HAP-1 (cell line): Measurements from ENCODE around the gene IL6ST.
"Not testable (repeated sequence)": the region's sequence is repeated elsewhere in the genome, so short reads cannot be mapped to it uniquely, and the experiment has no call there.

Source experiments
- DNase-seq, 2 experiments: peaks; one replicate each; pipeline ENCODE4 v3.0.0-alpha.2; 2016 to 2020; ENCODE audit warnings: low spot score in 2 of 2
- H3K27me3 ChIP-seq: fragments of 250-450 bp; sonication (Bioruptor Pico); 2 replicates; pipeline ENCODE4 v1.5.1; 2020; ENCODE audit warnings: low read depth, mild to moderate bottlenecking, moderate library complexity
- H3K36me3 ChIP-seq: fragments of 250-450 bp; sonication (Bioruptor Pico); replicated peaks from 2 replicates; pipeline ENCODE4 v1.5.1; 2020; ENCODE audit warnings: mild to moderate bottlenecking
- H3K4me1 ChIP-seq: fragments of 250-450 bp; sonication (Bioruptor Pico); 2 replicates; pipeline ENCODE4 v1.5.1; 2020; ENCODE audit warnings: mild to moderate bottlenecking
- H3K4me3 ChIP-seq: fragments of 250-450 bp; sonication (Bioruptor Pico); 2 replicates; pipeline ENCODE4 v1.5.1; 2020; ENCODE audit warnings: mild to moderate bottlenecking, moderate library complexity
- H3K9me3 ChIP-seq: fragments of 250-450 bp; sonication (Bioruptor Pico); 2 replicates; pipeline ENCODE4 v1.5.1; 2020; ENCODE audit warnings: mild to moderate bottlenecking, moderate library complexity
- in situ Hi-C: fragments of 300-500 bp; cut with MboI; formaldehyde crosslinking; loops from 3 replicates; pipeline ENCODE4 v1.14.3; 2020; ENCODE audit warnings: low sequenced_read_pairs, inconsistent platforms, mixed read lengths

IL6ST gene

GRCh38 chr5:56018832-56019231 lies 24.1 kb upstream of the IL6ST start:
- Histone ChIP-seq H3K4me1 (no peaks in the 10 kb centered on the region), H3K36me3 (no peaks in the 10 kb centered on the region), H3K4me3 (no peak overlapping the region), H3K9me3 (no peaks in the 10 kb centered on the region), H3K27me3 (no peaks in the 10 kb centered on the region)
- in situ Hi-C loops: no loop called here
- no peak for DNase-seq

GRCh38 chr5:56014701-56015100 lies 19.9 kb upstream of the IL6ST start:
- DNase-seq, H3K36me3 ChIP-seq, H3K27me3 ChIP-seq, H3K4me1 ChIP-seq, H3K4me3 ChIP-seq, in situ Hi-C loops, H3K9me3 ChIP-seq: not testable (repeated sequence)

- in situ Hi-C loops, H3K4me3 ChIP-seq, H3K4me1 ChIP-seq, DNase-seq, H3K9me3 ChIP-seq, H3K27me3 ChIP-seq, H3K36me3 ChIP-seq: not testable (repeated sequence)
Observed at GRCh38 chr5:56013939-56014338, 19.2 kb upstream of the IL6ST start.

- H3K4me1 ChIP-seq: no peaks in the 10 kb centered on the region
- in situ Hi-C loops: no loop called here
Observed at GRCh38 chr5:56012281-56012963, 17.7 kb upstream of the IL6ST start.

GRCh38 chr5:56011835-56012234 lies 17.1 kb upstream of the IL6ST start:
- in situ Hi-C loops: no loop called here
- no peak for DNase-seq
- Histone ChIP-seq H3K36me3 (no peaks in the 10 kb centered on the region), H3K27me3 (no peaks in the 10 kb centered on the region), H3K4me3 (no peak overlapping the region), H3K4me1 (no peaks in the 10 kb centered on the region), H3K9me3 (no peaks in the 10 kb centered on the region)

More at GRCh38 chr5:56012281-56012963, 17.7 kb upstream of the IL6ST start:
- no peaks in the 10 kb centered on the region for H3K27me3 ChIP-seq
- no peak overlapping the region for H3K4me3 ChIP-seq
- no peaks in the 10 kb centered on the region for H3K36me3 ChIP-seq
- no peak for DNase-seq
- H3K9me3 ChIP-seq: no peaks in the 10 kb centered on the region

GRCh38 chr5:56010431-56010830 lies 15.7 kb upstream of the IL6ST start:
- in situ Hi-C loops: no loop called here
- H3K4me3 ChIP-seq: no peak overlapping the region
- no peaks in the 10 kb centered on the region for H3K4me1 ChIP-seq
- H3K9me3 ChIP-seq: no peaks in the 10 kb centered on the region
- no peak for DNase-seq
- no peaks in the 10 kb centered on the region for H3K27me3 ChIP-seq
- no peaks in the 10 kb centered on the region for H3K36me3 ChIP-seq

- Histone ChIP-seq H3K36me3 (no peaks in the 10 kb centered on the region), H3K27me3 (no peaks in the 10 kb centered on the region), H3K4me1 (no peaks in the 10 kb centered on the region), H3K9me3 (no peaks in the 10 kb centered on the region), H3K4me3 (no peak overlapping the region)
- DNase-seq: no peak
- in situ Hi-C loops: no loop called here
Observed at GRCh38 chr5:56006600-56006999, 11.8 kb upstream of the IL6ST start.

- in situ Hi-C loops: no loop called here
- Histone ChIP-seq H3K4me1 (no peaks in the 10 kb centered on the region), H3K27me3 (no peaks in the 10 kb centered on the region), H3K36me3 (no peaks in the 10 kb centered on the region), H3K4me3 (no peak overlapping the region), H3K9me3 (no peaks in the 10 kb centered on the region)
- DNase-seq: no peak
Observed at GRCh38 chr5:56006094-56006493, 11.3 kb upstream of the IL6ST start.

- H3K27me3 ChIP-seq: no peaks in the 10 kb centered on the region
- H3K4me3 ChIP-seq: no peak overlapping the region
- in situ Hi-C loops: no loop called here
- H3K36me3 ChIP-seq: no peaks in the 10 kb centered on the region
- H3K9me3 ChIP-seq: no peaks in the 10 kb centered on the region
- no peak for DNase-seq
- no peaks in the 10 kb centered on the region for H3K4me1 ChIP-seq
Observed at GRCh38 chr5:56004874-56005273, 10.1 kb upstream of the IL6ST start.

- DNase-seq: no peak
Observed at GRCh38 chr5:56003679-56004078, 8.9 kb upstream of the IL6ST start.

GRCh38 chr5:56003179-56003578 lies 8.4 kb upstream of the IL6ST start:
- in situ Hi-C loops: no loop called here
- Histone ChIP-seq H3K27me3 (no peaks in the 10 kb centered on the region), H3K4me3 (no peak overlapping the region), H3K4me1 (no peaks in the 10 kb centered on the region), H3K36me3 (no peaks in the 10 kb centered on the region), H3K9me3 (no peaks in the 10 kb centered on the region)
- DNase-seq: no peak

More at GRCh38 chr5:56003679-56004078, 8.9 kb upstream of the IL6ST start:
- Histone ChIP-seq H3K27me3 (no peaks in the 10 kb centered on the region), H3K36me3 (no peaks in the 10 kb centered on the region), H3K4me3 (no peak overlapping the region), H3K4me1 (no peaks in the 10 kb centered on the region), H3K9me3 (no peaks in the 10 kb centered on the region)
- in situ Hi-C loops: no loop called here

GRCh38 chr5:56002303-56002702 lies 7.5 kb upstream of the IL6ST start:
- in situ Hi-C loops: no loop called here
- Histone ChIP-seq H3K4me3 (no peak overlapping the region), H3K4me1 (no peaks in the 10 kb centered on the region), H3K36me3 (no peaks in the 10 kb centered on the region), H3K9me3 (no peaks in the 10 kb centered on the region), H3K27me3 (no peaks in the 10 kb centered on the region)
- no peak for DNase-seq

GRCh38 chr5:56000221-56000620 lies 5.5 kb upstream of the IL6ST start:
- in situ Hi-C loops, DNase-seq, H3K27me3 ChIP-seq, H3K4me1 ChIP-seq, H3K4me3 ChIP-seq, H3K36me3 ChIP-seq, H3K9me3 ChIP-seq: not testable (repeated sequence)

- Histone ChIP-seq H3K36me3 (no peaks in the 10 kb centered on the region), H3K9me3 (no peaks in the 10 kb centered on the region), H3K27me3 (no peaks in the 10 kb centered on the region), H3K4me3 (no peak overlapping the region), H3K4me1 (no peaks in the 10 kb centered on the region)
- DNase-seq: no peak
- in situ Hi-C loops: no loop called here
Observed at GRCh38 chr5:55998966-55999365, 4.2 kb upstream of the IL6ST start.

- H3K27me3 ChIP-seq: no peaks in the 10 kb centered on the region
- H3K4me1 ChIP-seq: peaks cover 8% of the 10 kb centered on the region
- in situ Hi-C loops: no loop called here
- H3K9me3 ChIP-seq: no peaks in the 10 kb centered on the region
- no peaks in the 10 kb centered on the region for H3K36me3 ChIP-seq
- no peak overlapping the region for H3K4me3 ChIP-seq
- no peak for DNase-seq
Observed at GRCh38 chr5:55997742-55998351, 3.1 kb upstream of the IL6ST start.
